ENCODE measurements around the gene GTF3A.

DNA sequence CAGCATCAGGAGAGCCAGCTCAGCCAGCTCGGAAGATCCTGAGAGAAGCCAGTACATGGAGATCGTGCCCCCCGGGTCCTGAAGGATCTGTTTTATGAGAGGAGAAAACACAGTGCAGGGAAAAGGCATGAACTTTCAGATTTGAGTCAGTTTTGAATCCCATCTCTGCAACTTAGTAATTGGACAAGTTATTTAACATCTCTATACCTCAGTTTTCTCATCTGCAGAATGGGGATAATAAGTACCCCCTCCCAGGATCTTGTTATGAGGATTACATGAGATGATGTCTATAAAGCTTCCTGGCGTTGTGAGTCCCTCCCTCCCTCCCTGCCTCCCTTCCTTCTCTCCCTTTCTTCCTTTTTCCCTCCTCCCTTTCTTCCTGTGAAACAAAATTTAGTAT lies 40.1 kb upstream of the GTF3A start:
- TF ChIP-seq, protein P1, sequence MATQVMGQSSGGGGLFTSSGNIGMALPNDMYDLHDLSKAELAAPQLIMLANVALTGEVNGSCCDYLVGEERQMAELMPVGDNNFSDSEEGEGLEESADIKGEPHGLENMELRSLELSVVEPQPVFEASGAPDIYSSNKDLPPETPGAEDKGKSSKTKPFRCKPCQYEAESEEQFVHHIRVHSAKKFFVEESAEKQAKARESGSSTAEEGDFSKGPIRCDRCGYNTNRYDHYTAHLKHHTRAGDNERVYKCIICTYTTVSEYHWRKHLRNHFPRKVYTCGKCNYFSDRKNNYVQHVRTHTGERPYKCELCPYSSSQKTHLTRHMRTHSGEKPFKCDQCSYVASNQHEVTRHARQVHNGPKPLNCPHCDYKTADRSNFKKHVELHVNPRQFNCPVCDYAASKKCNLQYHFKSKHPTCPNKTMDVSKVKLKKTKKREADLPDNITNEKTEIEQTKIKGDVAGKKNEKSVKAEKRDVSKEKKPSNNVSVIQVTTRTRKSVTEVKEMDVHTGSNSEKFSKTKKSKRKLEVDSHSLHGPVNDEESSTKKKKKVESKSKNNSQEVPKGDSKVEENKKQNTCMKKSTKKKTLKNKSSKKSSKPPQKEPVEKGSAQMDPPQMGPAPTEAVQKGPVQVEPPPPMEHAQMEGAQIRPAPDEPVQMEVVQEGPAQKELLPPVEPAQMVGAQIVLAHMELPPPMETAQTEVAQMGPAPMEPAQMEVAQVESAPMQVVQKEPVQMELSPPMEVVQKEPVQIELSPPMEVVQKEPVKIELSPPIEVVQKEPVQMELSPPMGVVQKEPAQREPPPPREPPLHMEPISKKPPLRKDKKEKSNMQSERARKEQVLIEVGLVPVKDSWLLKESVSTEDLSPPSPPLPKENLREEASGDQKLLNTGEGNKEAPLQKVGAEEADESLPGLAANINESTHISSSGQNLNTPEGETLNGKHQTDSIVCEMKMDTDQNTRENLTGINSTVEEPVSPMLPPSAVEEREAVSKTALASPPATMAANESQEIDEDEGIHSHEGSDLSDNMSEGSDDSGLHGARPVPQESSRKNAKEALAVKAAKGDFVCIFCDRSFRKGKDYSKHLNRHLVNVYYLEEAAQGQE (IDR thresholded peaks at IDR 0.05; ENCODE audit: low read depth): no peak
- TF ChIP-seq ZBTB7A (IDR thresholded peaks at IDR 0.05; ENCODE audit: low read depth) (no peak), FOXM1 (IDR thresholded peaks at IDR 0.05; ENCODE audit: borderline replicate concordance, low read depth) (no peak), NFIC (IDR thresholded peaks at IDR 0.05) (no peak), RAD21 (IDR thresholded peaks at IDR 0.05; ENCODE audit: low read depth) (no peak)
- TF ChIP-seq, protein P2, sequence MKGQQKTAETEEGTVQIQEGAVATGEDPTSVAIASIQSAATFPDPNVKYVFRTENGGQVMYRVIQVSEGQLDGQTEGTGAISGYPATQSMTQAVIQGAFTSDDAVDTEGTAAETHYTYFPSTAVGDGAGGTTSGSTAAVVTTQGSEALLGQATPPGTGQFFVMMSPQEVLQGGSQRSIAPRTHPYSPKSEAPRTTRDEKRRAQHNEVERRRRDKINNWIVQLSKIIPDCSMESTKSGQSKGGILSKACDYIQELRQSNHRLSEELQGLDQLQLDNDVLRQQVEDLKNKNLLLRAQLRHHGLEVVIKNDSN (IDR thresholded peaks at IDR 0.05): no peak

All from Ishikawa (cell line).